ENCODE results near the gene CLEC3B.
"Not testable (repeated sequence)": the region's sequence is repeated elsewhere in the genome, so short reads cannot be mapped to it uniquely, and the experiment has no call there.

CLEC3B gene

DNA sequence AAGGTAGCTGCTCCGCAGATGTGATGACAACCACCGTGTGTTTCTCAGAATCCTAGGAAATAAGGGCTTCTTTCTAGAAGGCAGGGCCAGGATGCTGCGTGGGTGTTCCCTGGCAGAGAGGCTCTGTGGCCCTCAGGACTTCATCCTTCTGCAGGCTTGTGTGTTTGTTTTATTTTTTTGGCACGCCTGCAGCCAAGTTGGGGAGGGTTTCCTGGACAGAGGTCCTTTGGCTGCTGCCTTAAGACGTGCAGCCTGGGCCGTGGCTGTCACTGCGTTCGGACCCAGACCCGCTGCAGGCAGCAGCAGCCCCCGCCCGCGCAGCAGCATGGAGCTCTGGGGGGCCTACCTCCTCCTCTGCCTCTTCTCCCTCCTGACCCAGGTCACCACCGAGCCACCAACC is at the start of gene CLEC3B:
TSS of gene CLEC3B (plus strand) at position 266 of the 400 bp plus-strand sequence. CDS start at position 326, 60 bp downstream.
- DNase-seq (ENCODE audit: low read depth), result no peak

DNA sequence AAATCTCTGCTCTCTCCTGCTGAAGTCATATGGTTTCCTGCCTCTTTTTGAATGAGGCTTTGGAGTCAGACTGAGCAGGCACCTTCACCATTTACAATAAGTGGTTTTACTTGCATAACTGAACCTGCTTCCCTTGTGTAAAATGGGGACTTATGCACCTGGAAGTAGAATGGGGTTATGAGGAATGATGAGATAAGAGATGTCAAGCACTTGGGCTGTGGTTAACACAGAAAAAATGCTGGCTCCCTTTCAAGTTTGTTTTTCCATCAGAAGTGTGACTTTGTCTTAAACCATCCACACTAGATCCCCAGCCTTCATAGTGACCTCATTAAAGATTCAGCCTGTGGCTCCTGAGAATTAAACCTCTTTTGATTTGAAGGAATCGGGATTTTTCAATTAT is 44.9 kb upstream of the CLEC3B start:
- no peak for DNase-seq (ENCODE audit: low read depth)

- DNase-seq (ENCODE audit: low read depth), result no peak
Observed at GRCh38 chr3:44981751-44982150, 44.4 kb upstream of the CLEC3B start.

GRCh38 chr3:44982817-44983216 is 43.3 kb upstream of the CLEC3B start:
- no peak for DNase-seq (ENCODE audit: low read depth)

DNA sequence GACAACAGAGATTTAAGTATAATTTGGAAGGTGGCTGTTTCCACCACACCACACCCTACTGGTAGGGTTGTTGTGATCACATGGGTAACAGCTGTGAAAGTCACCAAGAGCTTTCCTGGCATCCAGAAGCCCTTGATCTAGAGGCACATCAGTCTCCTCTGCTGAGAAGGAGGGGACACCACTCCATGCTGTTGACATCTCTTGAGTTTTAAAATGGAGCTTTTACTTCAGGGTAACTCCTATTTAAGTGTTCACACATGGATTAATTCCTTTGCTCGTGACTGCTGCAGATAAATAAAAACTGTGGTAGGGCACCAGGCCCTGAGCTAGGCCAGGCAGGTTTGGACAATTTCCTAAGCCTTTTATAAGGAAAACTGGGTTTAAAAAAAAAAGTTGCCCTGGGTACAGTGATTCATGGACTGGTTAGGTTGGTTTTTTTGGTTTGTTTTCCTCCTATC is 42.6 kb upstream of the CLEC3B start:
- DNase-seq (ENCODE audit: low read depth), result no peak

GRCh38 chr3:44984335-44984734 is 41.8 kb upstream of the CLEC3B start:
- no peak for DNase-seq (ENCODE audit: low read depth)

DNA sequence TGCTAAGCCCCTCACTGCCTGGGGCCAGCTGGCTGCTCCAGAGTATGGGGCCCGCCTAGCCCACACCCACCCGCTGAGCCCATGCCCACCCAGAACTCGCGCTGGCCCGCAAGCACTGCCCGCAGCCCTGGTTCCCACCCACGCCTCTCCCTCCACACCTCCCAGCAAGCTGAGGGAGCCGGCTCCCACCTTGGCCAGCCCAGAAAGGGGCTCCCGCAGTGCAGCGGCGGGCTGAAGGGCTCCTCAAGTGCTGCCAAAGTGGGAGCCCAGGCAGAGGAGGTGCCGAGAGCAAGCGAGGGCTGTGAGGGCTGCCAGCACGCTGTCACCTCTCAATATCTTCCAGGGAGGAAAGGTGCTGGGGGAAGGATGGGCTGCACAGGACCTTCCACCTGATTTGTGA is 39.8 kb upstream of the CLEC3B start:
- DNase-seq (ENCODE audit: low read depth), result not testable (repeated sequence)

GRCh38 chr3:44987332-44987731 is 38.8 kb upstream of the CLEC3B start:
- DNase-seq (ENCODE audit: low read depth), result no peak

DNA sequence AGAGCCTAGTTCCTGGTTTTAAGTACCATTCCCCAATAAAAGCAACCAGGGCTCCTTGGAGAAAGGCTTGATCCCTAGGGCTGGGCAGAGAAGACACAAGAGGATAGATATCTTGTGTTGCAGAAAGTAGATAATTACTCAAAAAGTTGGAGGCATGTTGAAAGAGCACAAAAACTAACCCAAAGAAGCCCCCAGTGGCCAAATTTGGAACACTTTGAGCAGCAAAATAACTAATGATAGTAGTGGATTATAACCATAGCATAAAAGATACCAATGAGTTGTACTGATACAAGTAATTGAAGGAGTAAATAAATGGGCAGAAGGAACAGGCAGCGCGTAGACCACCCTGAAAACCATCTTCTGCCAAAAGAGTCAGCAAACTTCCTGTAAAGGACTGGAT is 38.0 kb upstream of the CLEC3B start:
- DNase-seq (ENCODE audit: low read depth), result no peak

DNA sequence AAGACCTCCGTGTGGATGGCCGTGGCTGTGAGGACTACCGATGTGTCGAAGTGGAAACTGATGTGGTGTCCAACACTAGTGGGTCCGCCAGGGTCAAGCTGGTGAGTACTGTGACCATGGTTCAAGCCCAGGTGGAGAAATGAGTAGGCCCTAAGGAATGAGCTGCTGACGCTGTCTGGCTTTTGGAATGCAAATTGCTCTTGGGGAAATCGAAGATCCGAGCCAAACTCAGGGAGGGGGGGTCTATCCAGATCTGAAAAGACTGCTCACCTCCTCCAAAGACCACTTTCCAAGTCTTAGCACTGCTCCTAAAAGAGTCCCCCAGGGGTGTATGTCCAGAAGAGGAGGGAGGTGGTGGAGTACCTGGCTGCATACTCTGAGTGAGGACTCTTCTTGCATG is 37.0 kb upstream of the CLEC3B start:
- DNase-seq (ENCODE audit: low read depth), result no peak

- DNase-seq (ENCODE audit: low read depth), result no peak
Observed at GRCh38 chr3:44989636-44990373, 36.3 kb upstream of the CLEC3B start.

GRCh38 chr3:44991326-44991725 is 34.8 kb upstream of the CLEC3B start:
- no peak for DNase-seq (ENCODE audit: low read depth)

DNA sequence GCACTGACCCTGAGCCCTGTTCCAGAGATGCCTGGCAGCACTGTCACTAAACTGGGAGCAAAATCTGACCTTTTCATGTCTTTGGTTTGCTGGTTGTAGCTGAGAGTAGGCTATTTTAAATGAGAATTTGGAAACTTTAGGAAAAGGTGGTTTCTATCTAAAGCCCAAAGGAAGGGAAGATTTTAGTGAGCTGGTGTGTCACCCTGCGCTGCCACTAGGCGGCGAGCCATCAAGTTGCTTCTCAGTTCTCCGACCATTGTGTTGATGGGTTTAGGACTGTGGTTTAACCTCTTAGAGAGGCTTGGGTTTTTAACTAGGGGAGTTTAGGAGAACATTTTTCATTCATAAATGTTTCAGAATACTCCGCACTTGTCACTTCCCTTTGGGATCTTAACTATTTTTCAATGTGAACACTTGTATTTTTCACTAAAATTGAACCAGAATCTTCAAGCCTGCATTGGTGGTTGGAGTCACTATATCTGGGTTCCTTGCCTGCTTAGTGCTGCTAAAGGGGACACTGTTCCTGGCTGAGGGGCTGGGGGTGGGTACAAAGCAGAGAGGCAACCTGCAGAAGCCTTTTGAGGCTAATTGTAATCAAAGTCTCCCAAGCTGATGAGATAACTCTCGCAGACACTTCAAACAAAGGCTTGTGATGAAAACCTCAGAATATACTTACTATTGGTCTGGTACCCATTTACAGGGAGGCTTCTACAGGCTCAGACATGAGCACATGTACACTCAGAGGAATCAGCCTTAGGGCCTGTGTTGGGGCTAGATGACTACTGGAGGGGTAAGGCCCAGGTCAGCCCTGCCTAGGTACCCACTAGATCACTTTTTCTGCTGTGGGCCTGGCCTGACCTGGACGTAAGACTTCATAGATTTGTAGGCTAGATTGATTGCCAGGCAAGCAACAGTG is 33.3 kb upstream of the CLEC3B start:
- DNase-seq (ENCODE audit: low read depth), result no peak

DNA sequence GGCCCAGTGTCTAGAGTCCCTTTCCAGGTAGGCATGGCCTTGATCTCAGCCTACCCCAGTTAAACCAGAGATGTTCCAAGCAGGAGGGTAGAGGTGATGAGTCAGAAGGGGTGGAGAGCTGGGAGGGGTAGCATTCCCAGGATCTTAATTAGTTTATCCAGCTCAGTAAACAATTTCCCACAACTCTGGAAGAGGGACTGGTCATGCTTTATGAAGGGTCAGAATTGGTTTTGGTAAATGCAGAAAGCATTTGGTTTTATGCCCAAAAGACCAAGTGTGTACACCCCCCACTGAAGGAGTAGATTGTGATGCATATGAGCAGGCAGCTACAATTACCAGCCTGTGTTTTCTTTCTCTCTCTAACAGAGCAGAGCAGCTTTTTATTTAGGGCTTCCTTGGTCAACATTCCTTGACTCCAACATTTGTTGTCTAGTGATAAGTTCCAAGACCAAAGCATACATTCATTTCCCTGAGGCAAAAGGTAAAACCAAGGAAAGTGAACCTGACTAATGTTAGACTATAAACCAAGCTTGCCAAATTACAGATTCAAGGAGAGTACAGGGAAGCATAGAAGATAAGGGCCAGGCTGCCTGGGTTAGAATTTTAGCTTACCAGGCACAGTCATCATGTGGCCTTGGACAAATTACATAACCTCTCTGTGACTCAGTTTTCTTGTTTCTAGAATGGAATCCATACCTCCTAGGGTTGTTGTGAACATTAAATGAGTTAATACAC is 32.5 kb upstream of the CLEC3B start:
- DNase-seq (ENCODE audit: low read depth), result no peak

DNA sequence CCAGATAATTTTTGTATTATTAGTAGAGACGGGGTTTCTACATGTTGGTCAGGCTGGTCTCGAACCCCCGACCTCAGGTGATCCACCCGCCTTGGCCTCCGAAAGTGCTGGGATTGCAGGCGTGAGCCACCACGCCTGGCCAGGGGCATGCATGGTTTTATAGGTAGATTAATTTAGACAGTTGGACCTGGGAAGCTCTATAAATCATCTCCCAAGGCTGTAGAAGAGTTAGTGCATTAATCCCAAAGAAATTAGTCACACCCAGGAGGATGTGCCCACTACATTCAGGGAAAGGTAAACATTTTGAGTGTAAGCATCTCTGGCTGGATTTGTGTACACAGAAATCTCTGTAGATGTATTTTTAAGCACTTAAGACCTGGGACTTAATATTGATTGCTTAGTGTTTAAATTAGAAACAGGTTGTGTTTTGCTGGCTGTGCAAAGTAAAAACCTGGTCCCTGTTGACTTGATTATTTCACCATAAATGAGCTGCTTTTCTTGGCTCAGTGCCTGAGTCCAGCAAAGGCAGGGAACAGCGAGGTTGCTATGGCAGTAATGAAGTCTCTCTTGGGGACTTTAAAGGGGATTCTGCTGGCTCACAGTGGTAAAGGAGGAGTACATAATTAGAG is 30.8 kb upstream of the CLEC3B start:
- DNase-seq (ENCODE audit: low read depth), result no peak

GRCh38 chr3:44996556-44996969 is 29.5 kb upstream of the CLEC3B start:
- DNase-seq (ENCODE audit: low read depth), result no peak

GRCh38 chr3:44999782-45000181 is 26.3 kb upstream of the CLEC3B start:
- DNase-seq (ENCODE audit: low read depth), result no peak

- no peak for DNase-seq (ENCODE audit: low read depth)
Observed at GRCh38 chr3:45000823-45001222, 25.3 kb upstream of the CLEC3B start.

DNA sequence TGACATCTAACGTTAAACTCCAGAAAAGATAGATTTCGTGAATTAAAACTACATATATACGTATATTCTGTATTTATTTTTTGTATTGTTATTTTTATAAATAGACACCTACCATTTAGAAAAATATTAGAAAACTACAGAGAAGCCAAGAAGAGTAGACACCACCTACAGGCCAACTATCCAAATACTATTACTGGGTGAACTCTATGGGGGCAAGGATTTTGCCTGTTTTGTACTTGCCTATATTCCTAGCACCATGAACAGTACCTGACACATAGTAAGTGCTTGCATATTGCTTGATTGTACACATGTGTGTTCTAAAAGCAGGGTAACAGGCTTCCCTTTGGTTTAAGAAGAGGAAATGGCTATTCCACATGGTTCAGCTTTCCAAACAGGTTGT is 24.4 kb upstream of the CLEC3B start:
- no peak for DNase-seq (ENCODE audit: low read depth)

- no peak for DNase-seq (ENCODE audit: low read depth)
Observed at GRCh38 chr3:45002139-45002660, 23.9 kb upstream of the CLEC3B start.

GRCh38 chr3:45002720-45003119 is 23.4 kb upstream of the CLEC3B start:
- no peak for DNase-seq (ENCODE audit: low read depth)

DNA sequence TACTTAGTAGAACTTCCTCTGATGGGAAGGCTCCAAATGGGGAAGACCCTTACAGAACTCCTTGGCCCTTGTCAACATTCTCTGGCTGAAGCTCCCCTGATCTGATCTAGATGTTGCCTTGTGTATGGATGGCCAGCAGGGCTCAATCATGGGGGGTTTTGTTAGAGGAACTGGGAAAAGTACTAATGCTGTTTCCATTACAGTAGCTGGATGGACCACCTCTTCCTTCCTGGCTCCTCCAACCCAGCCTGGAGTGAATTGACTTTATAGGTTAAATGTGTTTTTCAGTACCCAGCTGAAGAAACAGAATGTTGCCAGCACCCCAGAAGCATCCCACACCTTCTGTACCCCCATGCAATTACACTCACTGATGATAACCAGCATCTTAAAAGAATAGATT is 22.7 kb upstream of the CLEC3B start:
- DNase-seq (ENCODE audit: low read depth), result no peak
